ENCODE data around the gene TGIF2LX.
"Not testable (repeated sequence)": the region's sequence is repeated elsewhere in the genome, so short reads cannot be mapped to it uniquely, and the experiment has no call there.

The TGIF2LX gene

DNA sequence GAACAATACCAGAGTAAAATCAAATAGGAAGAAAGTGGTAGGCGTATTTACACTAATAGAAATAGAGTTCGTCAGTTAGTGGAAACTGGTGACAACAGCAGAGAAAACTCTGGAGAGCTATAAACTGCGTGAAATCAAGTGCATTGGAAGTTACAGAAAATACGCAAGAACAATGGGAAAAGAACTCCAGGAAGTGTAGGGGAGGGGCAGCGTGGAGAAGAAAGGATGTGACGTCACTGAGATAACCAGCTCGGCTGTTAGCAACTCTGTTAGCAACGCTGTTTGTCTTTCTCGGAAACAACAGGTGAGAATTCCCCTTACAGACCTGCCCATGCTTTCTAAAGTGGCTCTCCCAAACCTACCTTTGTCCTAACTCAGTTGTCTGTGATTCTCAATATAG is at the start of gene TGIF2LX:
Gene TGIF2LX, plus strand, starts transcription at position 244 of the 400 bp plus-strand sequence. CDS start 178 bp downstream, outside the sequence.
- not testable (repeated sequence) for H3K36me3 ChIP-seq (ENCODE audit: insufficient read depth, low read length); H2AFZ ChIP-seq (ENCODE audit: low read depth, low read length); ATAC-seq (ENCODE audit: insufficient read depth, low read depth); H4K20me1 ChIP-seq (ENCODE audit: insufficient read depth, low read length); H3K4me2 ChIP-seq (ENCODE audit: insufficient read depth, low read length); H3K4me3 ChIP-seq (ENCODE audit: low read depth in 1 of 2, low read length in 2 of 2); H3K4me1 ChIP-seq (ENCODE audit: insufficient read depth, low read length); H3K27ac ChIP-seq (ENCODE audit: low read length); H3K9me3 ChIP-seq (ENCODE audit: insufficient read depth, low read length, severe bottlenecking); H3K9ac ChIP-seq (ENCODE audit: low read depth, low read length); DNase-seq; H3K79me2 ChIP-seq (ENCODE audit: insufficient read depth, low read length); H3K27me3 ChIP-seq (ENCODE audit: insufficient read depth, low read length, poor library complexity)

DNA sequence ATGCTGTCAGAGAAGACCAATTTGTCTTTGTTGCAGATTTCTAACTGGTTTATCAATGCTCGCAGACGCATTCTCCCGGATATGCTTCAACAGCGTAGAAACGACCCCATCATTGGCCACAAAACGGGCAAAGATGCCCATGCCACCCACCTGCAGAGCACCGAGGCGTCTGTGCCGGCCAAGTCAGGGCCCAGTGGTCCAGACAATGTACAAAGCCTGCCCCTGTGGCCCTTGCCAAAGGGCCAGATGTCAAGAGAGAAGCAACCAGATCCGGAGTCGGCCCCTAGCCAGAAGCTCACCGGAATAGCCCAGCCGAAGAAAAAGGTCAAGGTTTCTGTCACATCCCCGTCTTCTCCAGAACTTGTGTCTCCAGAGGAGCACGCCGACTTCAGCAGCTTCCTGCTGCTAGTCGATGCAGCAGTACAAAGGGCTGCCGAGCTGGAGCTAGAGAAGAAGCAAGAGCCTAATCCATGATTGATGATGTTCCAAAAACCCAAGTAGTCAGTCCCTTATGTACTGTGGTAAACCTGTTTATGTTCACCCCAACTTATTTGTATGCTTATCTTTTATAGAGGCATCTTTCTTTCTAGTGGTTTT is 728 bp downstream of the TGIF2LX start:
- not testable (repeated sequence) for H2AFZ ChIP-seq (ENCODE audit: low read depth, low read length); H3K27ac ChIP-seq (ENCODE audit: low read length); H3K9me3 ChIP-seq (ENCODE audit: insufficient read depth, low read length, severe bottlenecking); H3K9ac ChIP-seq (ENCODE audit: low read depth, low read length); H3K4me1 ChIP-seq (ENCODE audit: insufficient read depth, low read length); ATAC-seq (ENCODE audit: insufficient read depth, low read depth); H3K27me3 ChIP-seq (ENCODE audit: insufficient read depth, low read length, poor library complexity); H3K36me3 ChIP-seq (ENCODE audit: insufficient read depth, low read length); H3K79me2 ChIP-seq (ENCODE audit: insufficient read depth, low read length); DNase-seq; H4K20me1 ChIP-seq (ENCODE audit: insufficient read depth, low read length); H3K4me3 ChIP-seq (ENCODE audit: low read depth in 1 of 2, low read length in 2 of 2); H3K4me2 ChIP-seq (ENCODE audit: insufficient read depth, low read length)

DNA sequence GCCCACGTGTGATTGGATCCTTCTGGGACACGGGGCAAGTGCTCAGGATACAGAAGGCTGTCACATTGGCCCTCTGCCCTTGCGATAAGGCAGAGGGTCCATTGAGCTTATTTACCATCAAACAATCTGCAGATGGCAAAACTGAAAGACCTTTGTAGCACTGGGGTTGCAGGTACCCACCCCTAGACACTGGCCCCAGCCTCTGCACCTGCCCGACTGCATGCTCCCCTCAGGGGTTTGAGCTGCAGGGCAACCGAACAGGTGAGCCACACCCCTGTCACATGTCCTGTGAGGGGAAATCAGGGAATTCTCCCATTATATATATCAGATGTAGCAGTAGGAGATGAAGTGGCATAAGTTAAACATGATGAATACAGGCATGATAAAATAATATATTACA is 21.4 kb downstream of the TGIF2LX start:
- H3K4me3 ChIP-seq (ENCODE audit: low read depth in 1 of 2, low read length in 2 of 2); DNase-seq; H3K9me3 ChIP-seq (ENCODE audit: insufficient read depth, low read length, severe bottlenecking); H3K79me2 ChIP-seq (ENCODE audit: insufficient read depth, low read length); H4K20me1 ChIP-seq (ENCODE audit: insufficient read depth, low read length); H3K9ac ChIP-seq (ENCODE audit: low read depth, low read length); H3K27ac ChIP-seq (ENCODE audit: low read length); H3K4me1 ChIP-seq (ENCODE audit: insufficient read depth, low read length); H3K36me3 ChIP-seq (ENCODE audit: insufficient read depth, low read length); H3K27me3 ChIP-seq (ENCODE audit: insufficient read depth, low read length, poor library complexity); H2AFZ ChIP-seq (ENCODE audit: low read depth, low read length); H3K4me2 ChIP-seq (ENCODE audit: insufficient read depth, low read length); ATAC-seq (ENCODE audit: insufficient read depth, low read depth): not testable (repeated sequence)

DNA sequence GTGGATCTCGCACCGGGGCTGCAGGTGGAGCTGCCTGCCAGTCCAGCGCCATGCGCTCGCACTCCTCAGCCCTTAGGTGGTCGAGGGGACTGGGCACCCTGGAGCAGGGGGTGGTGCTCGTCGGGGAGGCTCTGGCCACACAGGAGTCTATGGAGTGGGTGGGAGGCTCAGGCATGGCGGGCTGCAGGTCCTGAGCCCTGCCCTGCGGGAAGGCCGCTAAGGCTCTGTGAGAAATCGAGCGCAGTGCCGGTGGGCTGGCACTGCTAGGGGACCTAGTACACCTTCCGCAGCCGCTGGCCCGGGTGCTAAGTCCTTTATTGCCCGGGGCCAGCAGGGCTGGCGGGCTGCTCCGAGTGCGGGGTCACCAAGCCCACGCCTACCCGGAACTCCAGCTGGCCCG is 43.9 kb downstream of the TGIF2LX start:
- not testable (repeated sequence) for H3K4me3 ChIP-seq (ENCODE audit: low read depth in 1 of 2, low read length in 2 of 2); H3K79me2 ChIP-seq (ENCODE audit: insufficient read depth, low read length); DNase-seq; H3K4me2 ChIP-seq (ENCODE audit: insufficient read depth, low read length); H3K36me3 ChIP-seq (ENCODE audit: insufficient read depth, low read length); H2AFZ ChIP-seq (ENCODE audit: low read depth, low read length); ATAC-seq (ENCODE audit: insufficient read depth, low read depth); H3K9me3 ChIP-seq (ENCODE audit: insufficient read depth, low read length, severe bottlenecking); H3K27ac ChIP-seq (ENCODE audit: low read length); H4K20me1 ChIP-seq (ENCODE audit: insufficient read depth, low read length); H3K9ac ChIP-seq (ENCODE audit: low read depth, low read length); H3K4me1 ChIP-seq (ENCODE audit: insufficient read depth, low read length); H3K27me3 ChIP-seq (ENCODE audit: insufficient read depth, low read length, poor library complexity)

Data from DND-41 (cell line).